Measurements from ENCODE around the gene TFDP1.
A peak's percentile ranks its signal among the peaks of the same experiment; 100 is the strongest.

The TFDP1 gene

DNA sequence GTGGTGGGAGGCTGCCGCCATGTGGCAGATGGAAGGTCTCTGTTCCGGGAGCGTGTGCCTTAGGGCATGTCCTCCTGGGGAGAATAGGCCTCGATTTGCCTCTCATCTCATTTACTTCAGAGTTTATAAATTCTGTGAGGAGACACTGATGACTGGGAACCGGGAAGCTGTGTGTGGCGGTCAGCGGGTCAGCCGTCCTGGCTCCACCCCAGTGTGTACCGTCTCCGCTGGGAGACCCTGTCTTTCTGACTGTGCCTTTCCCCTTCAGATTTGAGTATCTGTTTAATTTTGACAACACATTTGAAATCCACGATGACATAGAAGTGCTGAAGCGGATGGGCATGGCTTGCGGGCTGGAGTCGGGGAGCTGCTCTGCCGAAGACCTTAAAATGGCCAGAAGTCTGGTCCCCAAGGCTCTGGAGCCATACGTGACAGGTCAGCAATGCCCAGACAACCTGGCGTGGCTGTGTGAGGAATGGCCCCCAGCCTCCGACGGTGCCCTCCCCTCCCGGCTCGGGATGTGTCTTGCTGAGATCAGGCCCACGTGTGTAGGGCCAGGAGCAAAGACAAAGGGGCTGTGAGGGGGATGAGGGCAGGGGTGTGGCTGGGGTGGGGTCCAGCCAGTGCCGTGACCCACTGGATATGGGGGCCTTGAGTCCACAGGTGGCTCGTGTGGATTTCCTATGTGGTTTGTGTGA lies 51.9 kb downstream of the TFDP1 start:
- no peak for DNase-seq

DNA sequence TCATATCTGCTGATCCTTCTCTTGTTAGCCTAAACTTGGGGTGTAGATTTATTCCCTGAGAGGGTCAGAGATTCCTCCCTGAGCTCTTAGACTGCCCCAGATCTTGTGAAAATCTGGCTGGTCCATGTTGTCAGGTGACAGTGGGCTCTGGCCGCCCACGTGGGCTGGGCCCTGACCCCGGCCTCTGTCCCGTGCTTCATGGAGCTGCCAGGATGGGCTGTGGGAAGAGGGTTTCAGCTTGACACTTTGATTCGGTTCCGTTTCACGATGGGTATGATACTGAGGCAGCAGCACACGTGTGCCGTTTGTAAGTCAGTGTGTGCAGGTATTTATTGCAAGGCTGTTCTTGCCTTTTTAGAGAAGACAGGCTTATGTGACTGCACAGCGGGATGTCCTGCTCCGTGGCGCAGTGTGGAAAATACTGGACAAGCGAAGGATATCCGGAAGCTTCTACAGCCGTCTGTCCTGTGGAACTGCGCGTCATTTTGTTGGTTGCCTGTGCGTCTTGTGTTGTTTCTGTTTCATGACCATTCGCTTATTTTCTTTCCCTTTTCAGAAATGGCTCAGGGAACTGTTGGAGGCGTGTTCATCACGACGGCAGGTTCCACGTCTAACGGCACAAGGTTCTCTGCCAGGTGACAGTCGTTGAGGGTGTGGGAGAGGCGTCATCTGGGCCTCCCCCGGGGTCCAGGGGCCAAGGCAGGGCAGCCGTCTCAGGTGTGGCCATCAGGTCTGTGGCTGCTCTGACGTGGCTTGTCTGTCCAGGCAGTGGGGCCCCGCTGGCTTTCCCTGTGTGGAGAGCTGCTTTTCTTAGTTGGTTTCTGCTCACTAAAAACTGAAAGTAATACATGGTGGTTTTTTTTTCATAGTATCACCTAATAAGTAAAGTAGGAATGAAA lies 53.0 kb downstream of the TFDP1 start:
- DNase-seq = no peak

DNA sequence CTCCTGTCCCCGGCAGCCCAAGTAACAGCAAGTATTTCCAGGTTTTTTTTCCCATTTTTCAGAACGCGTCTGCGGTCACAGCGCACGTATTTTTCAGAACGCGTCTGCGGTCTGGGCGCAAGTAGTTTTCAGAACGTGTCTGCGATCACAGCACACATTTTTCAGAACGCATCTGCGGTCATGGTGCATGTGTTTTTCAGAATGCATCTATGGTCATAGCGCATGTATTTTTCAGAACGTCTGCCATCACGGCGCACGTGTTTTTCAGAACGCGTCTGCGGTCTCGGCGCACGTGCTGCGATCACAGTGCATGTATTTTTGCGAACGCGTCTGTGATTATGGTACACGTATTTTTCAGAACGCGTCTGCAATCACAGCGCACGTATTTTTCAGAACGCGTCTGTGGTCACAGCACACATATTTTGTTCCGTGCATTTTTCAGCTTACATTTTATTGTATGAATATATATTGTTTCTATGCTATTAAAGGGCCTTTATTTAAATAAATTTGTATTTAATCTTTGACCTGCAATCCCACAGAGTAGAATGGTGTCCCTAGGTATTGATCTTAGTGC lies 53.7 kb downstream of the TFDP1 start:
- DNase-seq = no peak

DNA sequence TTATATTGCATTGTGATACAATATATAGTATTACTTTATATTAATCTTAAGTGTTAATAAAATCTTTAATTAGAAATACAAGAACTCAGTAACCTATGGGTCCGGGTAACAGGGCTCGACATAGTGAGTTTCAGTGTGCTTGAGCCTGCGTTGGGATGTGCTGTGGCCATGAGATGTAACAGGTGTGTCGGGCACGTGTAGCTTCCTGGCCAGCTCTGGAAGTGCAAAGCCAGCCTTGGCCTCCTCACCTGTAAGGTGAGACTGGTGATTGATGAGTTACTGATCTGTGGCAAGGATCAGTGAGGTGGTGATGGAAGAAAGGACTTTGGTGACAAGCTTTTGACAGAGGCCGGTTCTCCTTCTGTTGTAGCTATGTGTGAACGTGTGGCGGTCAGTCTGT lies 54.3 kb downstream of the TFDP1 start:
- DNase-seq = no peak

DNA sequence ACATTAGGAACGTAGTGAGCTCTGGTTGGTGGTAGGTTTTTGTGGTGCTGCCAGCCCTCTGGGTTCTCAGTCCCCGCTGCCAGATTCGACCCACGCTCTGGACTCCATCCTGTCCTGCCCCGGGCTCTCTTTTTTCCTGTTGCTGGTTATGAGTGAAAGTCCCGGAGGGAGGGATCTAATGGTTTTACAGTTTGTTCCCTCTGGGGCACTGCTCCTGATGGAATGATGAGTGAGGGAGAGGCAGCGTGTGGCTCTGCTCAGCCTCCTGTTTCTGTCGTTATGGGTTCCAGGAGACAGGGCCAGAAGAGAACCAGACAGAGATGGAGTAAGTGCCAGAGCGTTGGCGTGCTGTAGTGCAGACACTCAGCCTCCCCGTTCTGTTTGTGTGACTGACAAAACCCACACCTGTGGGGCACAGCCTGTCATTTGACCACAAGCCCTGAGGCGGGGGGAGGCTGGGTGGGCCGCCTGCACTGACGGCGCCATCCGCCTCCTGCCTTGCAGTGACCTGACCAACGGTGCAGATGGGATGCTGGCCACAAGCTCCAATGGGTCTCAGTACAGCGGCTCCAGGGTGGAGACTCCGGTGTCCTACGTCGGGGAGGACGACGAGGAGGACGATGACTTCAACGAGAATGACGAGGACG lies 55.2 kb downstream of the TFDP1 start:
- DNase-seq = no peak

DNA sequence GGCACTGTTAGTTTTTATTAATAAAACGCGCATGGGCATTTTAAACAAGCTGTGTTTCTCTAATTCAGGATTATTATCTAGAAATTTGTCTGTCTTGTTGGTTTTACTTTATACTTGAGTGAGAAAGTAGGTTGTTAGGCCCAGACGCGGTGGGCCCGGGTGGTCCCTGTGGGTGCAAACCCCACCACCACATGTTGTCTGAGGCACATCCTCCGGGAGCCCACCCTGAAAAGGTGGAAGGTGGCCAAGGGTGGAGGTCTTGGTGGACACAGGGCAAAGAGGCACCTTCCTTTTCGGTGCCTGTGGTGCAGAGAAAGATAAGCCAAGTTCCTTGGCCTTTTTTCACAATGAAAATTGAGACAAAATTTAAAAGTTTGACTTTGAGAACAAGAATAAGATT lies 56.9 kb downstream of the TFDP1 start:
- DNase-seq = no peak

DNA sequence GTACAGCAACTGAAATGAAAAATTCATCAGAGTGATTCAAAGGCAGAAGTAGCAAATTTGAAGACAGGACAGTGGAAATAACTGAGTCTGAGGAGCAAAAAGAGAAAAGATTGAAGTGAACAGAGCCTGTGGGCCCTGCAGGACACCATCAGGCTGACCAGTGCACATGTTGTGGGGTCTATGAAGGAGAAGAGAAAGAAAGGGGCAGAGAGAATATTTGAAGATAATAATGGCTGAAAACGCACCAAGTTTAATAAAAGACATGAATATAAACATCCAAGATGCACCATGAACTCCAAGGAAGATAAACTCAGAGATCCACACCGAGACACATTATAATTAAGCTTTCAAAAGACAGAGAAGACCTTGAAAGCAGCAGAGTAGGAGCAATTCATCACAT lies 58.0 kb downstream of the TFDP1 start:
- DNase-seq = no peak

DNA sequence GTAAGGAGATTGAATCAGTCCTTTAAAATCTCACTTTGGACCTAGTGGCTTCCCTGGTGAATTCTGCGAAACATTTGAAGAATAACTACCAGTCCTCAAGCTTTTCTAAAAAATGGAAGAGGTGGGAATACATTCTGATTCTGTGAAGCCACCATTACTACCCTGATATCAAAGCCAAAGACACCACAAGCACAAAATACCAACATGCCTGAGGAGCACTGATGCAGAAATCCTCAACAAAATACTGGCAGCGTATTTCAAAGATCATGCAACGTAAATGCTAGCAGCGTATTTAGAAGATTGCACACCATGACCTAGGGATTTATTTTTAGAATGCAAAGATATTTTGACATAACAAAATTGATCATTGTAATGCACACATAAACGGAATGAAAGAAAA lies 59.0 kb downstream of the TFDP1 start:
- no peak for DNase-seq

DNA sequence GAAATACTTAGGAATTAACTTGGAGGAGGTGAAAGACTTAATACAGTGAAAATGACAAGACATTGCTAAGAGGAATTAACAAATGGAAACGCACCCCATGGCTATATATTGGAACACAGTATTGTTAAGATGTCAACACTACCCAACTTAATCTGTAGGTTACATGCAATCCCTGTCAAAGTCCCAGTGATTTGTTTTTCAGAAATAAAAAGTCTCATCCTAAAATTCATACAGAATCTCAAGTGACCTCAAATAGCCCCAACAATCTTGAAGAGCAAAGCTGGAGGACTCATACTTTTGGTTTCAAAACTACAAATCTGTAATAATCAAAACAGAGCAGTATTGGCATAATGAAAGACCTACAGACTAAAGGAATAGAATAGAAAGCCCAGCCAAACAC lies 60.2 kb downstream of the TFDP1 start:
- no peak for DNase-seq

DNA sequence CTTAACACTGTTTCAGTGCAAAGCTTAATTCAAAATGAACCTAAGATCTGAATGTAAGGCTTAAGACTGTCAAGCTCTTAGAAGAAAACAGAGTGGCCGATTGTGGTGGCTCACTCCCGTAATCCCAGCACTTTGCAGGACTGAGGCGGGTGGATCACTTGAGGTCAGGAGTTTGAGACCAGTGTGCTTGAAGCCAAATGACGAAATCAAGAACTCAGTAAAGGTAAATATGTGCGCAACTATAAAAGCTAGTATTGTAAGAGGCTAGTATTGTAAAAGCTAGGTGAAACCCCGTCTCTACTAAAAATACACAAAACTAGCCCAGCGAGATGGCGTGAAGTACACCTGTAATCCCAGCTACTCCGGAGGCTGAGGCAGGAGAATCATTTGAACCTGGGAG lies 60.8 kb downstream of the TFDP1 start:
- no peak for DNase-seq

DNA sequence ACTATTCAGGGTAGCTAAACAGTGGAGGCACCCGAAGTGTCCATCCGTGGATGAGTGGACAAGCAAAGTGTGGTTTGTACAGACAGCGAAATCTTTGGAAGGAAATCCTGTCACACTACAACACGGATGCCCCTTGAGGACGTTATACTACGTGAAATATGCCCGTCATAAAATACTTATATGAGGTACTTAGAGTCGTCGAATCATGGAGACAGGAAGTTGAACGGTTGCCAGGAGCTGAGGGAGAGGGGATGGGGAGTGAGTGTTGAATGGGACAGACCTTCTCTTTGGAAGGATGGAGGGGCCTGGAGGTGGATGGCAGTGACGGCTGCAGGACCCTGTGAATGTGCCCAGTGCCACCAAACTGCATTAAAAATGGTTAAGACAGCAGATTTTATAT lies 61.8 kb downstream of the TFDP1 start:
- no peak for DNase-seq

DNA sequence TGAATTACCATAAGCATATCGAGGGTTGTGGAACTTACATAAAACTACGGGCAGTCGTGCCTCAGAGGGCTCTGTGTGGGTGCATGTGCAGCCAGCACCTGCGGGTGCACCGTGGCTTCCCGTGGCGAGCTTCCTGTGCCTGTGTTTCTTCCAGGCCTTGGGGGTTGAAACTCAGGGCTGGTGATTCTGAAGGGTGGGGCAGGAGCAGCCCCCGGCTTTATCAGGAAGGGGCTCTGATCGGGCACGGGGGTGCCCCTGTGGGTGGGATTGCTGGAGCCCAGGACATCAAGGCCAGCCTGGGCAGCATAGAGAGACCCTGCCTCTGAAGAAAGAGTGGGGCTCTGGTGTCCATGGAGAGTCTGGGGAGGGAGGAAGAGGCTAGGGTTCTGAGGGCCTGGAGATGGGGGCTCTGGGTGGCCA lies 62.4 kb downstream of the TFDP1 start:
- no peak for DNase-seq

DNA sequence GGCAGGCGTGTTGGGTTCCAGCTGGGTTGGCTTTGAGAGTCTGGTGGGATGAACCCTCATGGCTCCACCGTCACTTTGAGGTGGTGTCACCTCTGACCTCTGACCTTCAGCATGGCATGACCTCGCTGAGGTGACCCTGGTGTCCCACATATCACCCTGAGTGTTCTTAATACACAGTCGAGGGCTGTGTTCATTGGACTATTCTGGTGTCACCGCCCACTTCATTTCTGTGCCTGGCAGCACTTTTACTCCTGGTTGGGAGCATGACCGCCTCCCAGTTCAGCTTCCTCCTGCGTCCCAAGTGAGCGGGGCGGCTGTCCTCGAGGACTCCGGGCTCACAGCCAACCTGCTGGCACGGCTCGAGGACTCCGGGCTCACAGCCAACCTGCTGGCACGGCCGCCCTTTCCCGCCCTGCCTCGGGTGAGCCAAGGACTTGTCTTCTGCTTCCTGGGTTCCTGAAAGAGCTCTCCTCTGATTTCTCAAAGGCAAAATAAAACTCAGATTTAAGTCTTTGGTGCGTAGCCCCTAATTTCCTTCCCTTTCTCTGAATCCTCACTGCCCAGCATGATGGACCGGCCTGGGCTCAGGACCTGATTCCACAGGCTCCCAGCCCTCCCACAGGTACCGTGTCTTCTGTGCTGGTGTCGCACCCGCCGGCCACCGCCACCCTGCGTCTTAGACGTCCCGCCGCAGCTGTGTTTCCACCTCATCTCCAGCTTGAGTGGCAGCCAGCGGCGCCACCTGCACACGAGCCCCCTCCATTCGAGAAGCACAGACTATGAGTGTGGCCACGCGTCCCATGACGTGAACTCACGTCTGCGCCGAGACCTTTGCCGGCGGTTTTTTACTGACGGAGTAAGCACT lies 63.0 kb downstream of the TFDP1 start:
- peak; percentile 99 for DNase-seq

DNA sequence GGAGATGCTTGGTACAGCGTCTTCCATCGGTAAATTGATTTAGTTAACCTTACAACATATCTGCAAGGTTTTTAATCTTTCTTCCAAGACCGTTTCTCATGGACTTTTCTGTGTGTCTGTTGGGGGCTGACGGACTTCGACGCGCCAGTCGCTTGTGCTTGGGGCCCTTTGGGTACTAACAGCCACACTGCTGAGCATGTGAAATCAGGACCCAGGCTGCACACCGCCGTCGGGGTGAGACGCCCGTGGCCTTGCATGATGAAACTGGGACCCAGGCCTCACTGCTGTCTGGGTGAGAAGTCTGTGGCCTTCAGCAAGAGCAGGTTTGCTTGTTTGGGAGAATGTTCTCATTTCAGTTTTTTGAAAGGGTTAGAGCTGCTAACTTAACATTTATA lies 63.7 kb downstream of the TFDP1 start:
- DNase-seq = no peak

DNA sequence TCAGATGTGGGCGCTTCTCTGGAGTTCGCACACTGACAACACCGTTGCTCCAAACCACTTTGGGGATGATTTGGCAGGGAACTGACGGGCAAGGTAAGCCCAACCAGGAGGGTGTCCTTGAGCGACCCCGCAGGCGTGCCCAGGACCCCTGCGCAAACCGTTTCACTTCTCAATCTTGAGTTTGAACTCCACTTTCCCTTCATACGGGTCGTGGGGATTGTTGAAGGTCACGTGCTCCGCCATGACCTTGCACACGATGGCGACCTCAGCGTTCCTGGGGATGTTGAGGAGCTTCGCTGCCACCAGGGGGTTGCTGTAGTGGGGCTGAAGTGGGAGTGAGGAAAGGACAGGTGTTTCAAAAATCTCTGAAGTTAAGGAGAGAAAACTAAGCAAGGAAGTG lies 64.7 kb downstream of the TFDP1 start:
- no peak for DNase-seq

DNA sequence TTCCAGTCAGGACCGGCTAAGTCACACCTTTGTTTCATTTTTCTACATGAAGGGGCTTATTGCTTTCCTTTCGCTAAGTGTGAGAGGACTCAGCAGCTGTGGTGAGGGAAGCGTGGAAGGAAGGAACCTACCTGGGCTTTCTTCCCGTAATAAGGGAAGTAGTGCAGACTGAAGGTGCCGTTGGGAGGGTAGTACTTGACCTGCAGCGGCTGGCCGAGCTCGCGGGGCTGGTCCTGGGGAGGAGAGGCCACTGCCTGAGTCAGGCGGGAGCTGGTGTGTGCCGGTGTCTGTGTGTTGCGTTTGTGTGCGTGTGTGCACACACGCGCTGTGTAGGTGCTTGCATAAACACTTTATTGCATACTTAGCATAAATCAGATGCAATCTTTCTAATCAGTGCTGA lies 65.7 kb downstream of the TFDP1 start:
- no peak for DNase-seq

DNA sequence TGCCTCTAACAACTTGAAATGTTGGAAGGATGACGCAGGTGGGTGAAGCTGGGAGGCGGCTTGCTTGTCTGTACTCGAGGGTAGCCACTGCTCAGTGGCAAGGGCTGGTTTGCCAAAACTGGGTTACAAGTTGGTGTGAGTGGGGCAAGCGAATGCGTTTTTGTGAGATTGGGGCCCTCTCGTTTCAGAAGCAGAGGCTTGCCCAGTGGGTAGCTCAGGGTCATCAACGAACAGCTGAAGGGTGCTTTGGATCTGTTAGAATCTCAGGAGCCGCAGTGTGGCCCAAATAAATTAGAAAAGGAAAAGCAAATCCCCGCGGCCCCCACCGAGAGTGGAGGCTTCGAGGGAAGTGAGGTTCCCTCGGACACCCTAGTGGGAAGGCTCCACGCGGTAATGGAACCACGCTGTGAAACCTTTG lies 66.2 kb downstream of the TFDP1 start:
- DNase-seq = no peak

DNA sequence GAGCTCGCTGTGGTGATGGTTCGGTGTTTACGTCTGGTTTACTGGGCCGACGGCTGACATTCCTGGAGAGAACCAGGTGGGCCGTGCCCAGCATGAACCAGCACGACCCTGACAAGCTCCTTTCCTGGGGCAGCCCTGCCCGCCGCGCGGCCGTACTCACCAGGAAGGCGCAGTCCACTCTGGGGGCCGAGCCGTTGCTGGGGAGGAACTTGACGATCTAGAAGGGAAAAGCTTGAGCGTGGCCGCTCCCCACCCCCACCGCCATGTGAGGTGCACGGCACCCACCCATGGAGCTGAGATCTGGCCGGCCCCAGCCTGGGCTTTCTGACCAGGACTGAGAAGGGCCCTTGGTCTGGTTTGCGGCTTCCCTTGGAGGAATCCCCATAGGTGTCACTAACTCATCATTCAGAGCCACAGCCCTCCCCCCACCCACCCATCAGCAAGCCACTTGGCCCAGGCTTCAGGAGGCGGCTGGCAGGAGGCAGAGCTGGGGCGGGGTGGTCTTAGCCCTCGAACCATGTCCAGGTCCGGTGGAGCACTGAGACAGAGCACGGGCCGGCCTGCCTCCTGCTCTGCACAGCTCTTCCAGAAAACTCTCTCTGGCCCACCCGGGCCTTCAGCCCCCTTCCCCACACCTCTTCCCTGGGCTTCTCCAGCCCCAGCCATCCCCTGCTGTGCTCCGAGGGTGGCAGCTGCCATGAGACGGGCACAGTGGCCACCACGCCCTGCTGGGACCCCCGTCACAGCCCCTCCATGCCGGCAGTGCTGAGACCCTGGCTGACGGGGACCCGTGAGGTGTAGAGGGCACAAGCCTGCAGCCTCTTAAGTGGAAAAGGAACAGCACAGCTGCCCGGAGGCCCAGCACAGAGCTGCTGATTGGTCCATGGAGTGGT lies 67.2 kb downstream of the TFDP1 start:
- DNase-seq = no peak

DNA sequence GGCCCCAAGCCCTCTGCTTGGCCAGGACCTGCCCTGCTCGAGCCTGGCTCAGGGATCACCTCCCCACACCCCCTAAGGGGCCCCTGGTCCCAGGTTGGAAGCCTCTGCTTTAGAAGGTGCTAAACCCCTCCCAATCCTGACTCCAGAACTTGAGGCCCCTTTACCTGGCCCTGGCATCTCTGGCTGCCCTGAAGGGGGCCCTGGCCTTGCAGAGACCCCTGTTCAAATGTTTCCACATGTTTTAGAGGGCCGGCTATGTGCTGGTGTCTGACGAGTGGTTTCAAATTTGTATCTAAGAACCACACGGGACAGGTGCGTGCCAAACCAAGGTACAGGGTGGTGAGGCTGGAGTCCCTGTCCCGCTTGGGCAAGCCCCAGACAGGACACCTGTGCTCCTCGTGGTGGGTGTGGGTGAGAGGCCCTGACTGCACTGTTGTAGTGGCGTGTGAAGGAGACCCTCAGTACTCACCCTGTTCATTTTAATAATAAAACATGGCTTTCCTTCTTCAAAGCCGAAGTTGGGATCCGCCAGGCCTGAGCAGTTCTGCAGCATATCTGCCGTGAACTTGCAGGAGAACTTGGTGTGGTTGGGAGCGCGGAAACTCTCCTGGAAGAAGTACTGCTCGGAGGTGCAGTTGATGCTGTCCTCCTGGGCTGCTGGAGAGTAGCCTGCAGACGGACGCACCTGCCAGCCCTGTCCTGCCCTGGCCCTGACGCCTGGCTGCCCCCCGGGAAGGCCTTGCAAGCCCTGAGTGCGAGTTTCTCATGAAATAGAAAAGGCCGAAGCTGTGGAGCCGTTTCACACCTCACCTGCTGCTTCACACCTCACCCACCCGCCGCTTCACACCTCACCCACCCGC lies 68.1 kb downstream of the TFDP1 start:
- DNase-seq = no peak
